Ishikawa (cell line): Measurements from ENCODE around the gene TMEM108.

Experiments
- CEBPB ChIP-seq: IDR thresholded peaks from 2 replicates; pipeline ENCODE4 v1.6.1; 2012
- CREB1 ChIP-seq: IDR thresholded peaks from 2 replicates; pipeline ENCODE4 v1.6.1; 2012; ENCODE audit warnings: low read depth
- EGR1 ChIP-seq: IDR thresholded peaks from 2 replicates; pipeline ENCODE4 v1.6.1; 2012
- EP300 ChIP-seq: IDR thresholded peaks from 2 replicates; pipeline ENCODE4 v1.6.1; 2012; ENCODE audit warnings: borderline replicate concordance
- FOXM1 ChIP-seq: IDR thresholded peaks from 2 replicates; pipeline ENCODE4 v1.6.1; 2012; ENCODE audit warnings: low read depth, borderline replicate concordance
- NFIC ChIP-seq: IDR thresholded peaks from 2 replicates; pipeline ENCODE4 v1.6.1; 2012
- RAD21 ChIP-seq: IDR thresholded peaks from 2 replicates; pipeline ENCODE4 v1.6.1; 2012; ENCODE audit warnings: low read depth
- TAF1 ChIP-seq: IDR thresholded peaks from 2 replicates; pipeline ENCODE4 v1.6.1; 2012; ENCODE audit warnings: low read depth, mild to moderate bottlenecking
- TCF12 ChIP-seq: IDR thresholded peaks from 2 replicates; pipeline ENCODE4 v1.6.1; 2012; ENCODE audit warnings: low read depth
- TEAD4 ChIP-seq: IDR thresholded peaks from 2 replicates; pipeline ENCODE4 v1.6.1; 2012
- YY1 ChIP-seq: IDR thresholded peaks from 2 replicates; pipeline ENCODE4 v1.6.1; 2012; ENCODE audit warnings: low read depth
- ZBTB7A ChIP-seq: IDR thresholded peaks from 2 replicates; pipeline ENCODE4 v1.6.1; 2012; ENCODE audit warnings: low read depth
- TF ChIP-seq, protein P1 (sequence below): IDR thresholded peaks from 2 replicates; pipeline ENCODE4 v1.6.1; 2012
- TF ChIP-seq, protein P2 (sequence below): IDR thresholded peaks from 2 replicates; pipeline ENCODE4 v1.6.1; 2012
- TF ChIP-seq, protein P3 (sequence below): IDR thresholded peaks from 2 replicates; pipeline ENCODE4 v1.6.1; 2012; ENCODE audit warnings: low read depth, mild to moderate bottlenecking

Gene TMEM108

DNA sequence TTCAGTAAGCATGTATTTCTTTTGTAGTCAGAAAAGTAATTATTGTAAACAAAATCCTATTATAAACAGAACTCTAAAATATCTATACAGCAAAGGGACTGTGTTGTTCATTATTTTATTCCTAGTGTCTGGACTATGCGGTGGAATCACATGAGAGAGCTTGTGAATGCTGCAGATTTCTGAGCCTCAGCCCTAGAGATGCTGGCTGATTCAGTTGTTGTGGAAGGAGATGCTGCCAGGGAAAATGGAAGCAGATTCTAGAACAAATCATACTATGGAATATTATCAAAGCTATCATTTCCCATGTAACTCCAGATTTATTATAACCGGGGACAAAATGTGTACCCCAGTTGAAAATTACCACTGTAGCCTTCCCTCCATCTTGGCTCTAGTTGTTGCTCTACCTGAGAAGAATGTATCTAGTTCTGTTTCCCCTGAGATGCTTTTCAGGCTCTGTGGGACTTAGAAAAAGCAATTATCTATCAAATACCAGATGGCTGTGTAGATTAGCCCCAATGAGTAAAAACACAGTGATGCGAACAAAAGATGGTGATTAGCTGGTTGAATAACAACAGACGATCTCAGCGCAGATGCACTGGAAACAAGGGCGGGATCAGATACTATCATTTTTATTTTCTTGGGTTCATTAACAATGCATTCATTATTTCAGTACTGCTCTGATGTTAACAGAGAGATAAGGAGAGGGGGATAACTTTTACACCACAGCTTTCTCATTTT, 131.3 kb downstream of the TMEM108 start:
- TF ChIP-seq TEAD4 (no peak), ZBTB7A (no peak), EP300 (no peak), CEBPB (no peak), CREB1 (no peak), EGR1 (no peak), TAF1 (no peak), YY1 (no peak), FOXM1 (no peak), NFIC (no peak)
- TF ChIP-seq, protein P1, sequence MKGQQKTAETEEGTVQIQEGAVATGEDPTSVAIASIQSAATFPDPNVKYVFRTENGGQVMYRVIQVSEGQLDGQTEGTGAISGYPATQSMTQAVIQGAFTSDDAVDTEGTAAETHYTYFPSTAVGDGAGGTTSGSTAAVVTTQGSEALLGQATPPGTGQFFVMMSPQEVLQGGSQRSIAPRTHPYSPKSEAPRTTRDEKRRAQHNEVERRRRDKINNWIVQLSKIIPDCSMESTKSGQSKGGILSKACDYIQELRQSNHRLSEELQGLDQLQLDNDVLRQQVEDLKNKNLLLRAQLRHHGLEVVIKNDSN: no peak
- TF ChIP-seq, protein P2, sequence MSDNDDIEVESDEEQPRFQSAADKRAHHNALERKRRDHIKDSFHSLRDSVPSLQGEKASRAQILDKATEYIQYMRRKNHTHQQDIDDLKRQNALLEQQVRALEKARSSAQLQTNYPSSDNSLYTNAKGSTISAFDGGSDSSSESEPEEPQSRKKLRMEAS: no peak

DNA sequence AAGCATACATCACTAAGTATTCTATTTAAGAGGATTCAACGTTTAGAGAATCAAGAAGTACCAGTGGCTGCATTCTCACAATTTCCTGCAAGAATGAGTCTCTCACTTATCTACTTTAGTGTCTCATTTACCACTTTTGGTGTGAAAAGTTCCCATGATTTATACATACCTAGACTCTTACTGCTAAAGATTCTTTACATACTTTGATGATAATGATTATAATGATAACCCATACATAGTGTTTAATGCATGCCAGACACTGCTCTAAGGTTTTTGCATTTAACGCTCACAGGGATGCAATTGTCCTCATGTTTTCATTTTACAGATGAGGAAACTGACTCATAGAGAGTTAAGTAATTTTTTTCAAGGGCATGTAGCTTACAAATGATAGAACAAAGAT, 133.6 kb downstream of the TMEM108 start:
- TF ChIP-seq YY1: no peak
- TF ChIP-seq, protein P3, sequence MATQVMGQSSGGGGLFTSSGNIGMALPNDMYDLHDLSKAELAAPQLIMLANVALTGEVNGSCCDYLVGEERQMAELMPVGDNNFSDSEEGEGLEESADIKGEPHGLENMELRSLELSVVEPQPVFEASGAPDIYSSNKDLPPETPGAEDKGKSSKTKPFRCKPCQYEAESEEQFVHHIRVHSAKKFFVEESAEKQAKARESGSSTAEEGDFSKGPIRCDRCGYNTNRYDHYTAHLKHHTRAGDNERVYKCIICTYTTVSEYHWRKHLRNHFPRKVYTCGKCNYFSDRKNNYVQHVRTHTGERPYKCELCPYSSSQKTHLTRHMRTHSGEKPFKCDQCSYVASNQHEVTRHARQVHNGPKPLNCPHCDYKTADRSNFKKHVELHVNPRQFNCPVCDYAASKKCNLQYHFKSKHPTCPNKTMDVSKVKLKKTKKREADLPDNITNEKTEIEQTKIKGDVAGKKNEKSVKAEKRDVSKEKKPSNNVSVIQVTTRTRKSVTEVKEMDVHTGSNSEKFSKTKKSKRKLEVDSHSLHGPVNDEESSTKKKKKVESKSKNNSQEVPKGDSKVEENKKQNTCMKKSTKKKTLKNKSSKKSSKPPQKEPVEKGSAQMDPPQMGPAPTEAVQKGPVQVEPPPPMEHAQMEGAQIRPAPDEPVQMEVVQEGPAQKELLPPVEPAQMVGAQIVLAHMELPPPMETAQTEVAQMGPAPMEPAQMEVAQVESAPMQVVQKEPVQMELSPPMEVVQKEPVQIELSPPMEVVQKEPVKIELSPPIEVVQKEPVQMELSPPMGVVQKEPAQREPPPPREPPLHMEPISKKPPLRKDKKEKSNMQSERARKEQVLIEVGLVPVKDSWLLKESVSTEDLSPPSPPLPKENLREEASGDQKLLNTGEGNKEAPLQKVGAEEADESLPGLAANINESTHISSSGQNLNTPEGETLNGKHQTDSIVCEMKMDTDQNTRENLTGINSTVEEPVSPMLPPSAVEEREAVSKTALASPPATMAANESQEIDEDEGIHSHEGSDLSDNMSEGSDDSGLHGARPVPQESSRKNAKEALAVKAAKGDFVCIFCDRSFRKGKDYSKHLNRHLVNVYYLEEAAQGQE: no peak
- TF ChIP-seq, protein P1: no peak
- TF ChIP-seq, protein P2: no peak
- TF ChIP-seq EP300: no peak
- TF ChIP-seq RAD21: no peak
- TF ChIP-seq TAF1: no peak
- TF ChIP-seq EGR1: no peak
- TF ChIP-seq NFIC: no peak
- TF ChIP-seq CREB1: no peak

DNA sequence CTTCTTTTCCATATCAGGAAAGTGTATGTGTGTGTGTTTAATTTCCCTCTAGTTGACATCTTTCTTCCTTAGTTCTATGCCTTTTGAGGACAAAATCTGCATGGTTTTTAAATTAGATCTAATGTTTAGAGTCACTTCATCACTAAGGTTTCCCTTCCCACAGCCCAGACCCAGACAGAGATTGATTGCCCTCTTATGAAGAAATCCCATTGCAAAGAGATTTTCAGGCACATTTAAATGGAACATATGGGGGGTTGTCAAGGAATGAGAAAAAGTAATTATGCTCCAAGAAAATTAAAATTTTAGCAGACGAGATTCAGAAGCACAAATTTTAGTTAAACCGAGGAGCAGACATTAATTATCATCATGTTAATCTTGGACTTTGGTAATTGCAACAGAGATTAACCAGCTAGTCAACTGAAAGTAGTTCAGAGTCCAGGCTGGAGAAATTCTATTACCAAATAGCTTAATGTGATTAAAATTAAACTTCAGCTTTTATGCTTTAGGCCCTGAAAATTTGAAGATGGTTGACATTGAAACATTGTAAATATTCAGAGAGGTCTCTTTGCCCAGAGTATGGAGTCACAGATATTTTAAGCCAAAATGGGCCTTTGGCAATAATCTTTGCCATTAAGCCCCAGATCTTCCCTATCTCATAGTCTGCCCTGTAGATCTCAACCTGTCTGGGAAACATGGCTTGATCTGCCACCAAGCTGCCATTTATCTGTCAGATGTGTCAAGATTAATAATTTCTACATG, 143.4 kb downstream of the TMEM108 start:
- TF ChIP-seq RAD21 (no peak), YY1 (no peak), CEBPB (no peak), EGR1 (no peak), EP300 (no peak), CREB1 (no peak), FOXM1 (no peak), ZBTB7A (no peak)
- TF ChIP-seq, protein P2: no peak

DNA sequence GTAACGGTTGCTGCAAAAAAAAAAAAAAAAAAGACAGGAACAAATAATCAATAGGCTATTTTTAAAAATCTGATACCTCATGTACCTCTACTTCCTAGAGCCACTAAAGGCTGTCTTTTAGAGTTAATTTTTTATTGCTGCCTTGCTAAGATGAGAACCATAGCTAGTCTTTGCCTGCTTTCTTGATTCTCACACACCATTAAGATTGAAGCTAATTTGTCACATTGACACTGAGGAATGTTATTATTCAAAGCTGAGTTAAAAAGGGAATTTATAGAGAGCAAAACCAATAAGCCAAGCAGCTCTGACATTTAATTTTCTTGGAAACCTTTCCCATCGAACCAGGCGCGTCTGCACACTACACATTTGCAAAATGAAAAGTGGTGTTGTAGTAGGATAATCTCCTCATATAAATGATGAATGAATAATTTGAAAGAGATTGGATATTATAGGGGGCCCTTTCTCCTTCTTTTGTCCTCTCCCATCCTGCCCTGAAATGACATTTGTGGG, 149.7 kb downstream of the TMEM108 start:
- TF ChIP-seq, protein P1: no peak
- TF ChIP-seq ZBTB7A (no peak), FOXM1 (no peak), CEBPB (no peak), TCF12 (no peak), NFIC (no peak), EGR1 (no peak), YY1 (no peak), CREB1 (no peak), TAF1 (no peak), RAD21 (no peak), TEAD4 (no peak), EP300 (no peak)
- TF ChIP-seq, protein P2: no peak
- TF ChIP-seq, protein P3: no peak
